T-cell (primary cell): ENCODE measurements around the gene VPS18. TPM values are rescaled to one million over a fixed set of nuclear protein-coding genes. Genes with fewer than 3 reads are reported as not detected.
A peak's percentile ranks its signal among the peaks of the same experiment; 100 is the strongest.

Experiments used
- ATAC-seq, 4 experiments: fragments of 200-7000 bp in 3 of 4; fragments of 150-1000 bp in 1 of 4; cut with Tn5 transposase; replicated peaks in 1 of 4; 1 replicate in 3 of 4; 2 replicates in 1 of 4; pipeline ENCODE4 v1.10.0; 2021; ENCODE audit warnings: moderate library complexity in 3 of 4, mild to moderate bottlenecking in 2 of 4, moderate number of reproducible peaks in 1 of 4
- CTCF ChIA-PET, 2 donors: fragments of 300-600 bp; sonication (Branson Sonifier 250); formaldehyde crosslinking; loops; one replicate each; lab custom pipeline; 2022; ENCODE audit warnings: antibody characterized with exemption in 2 of 2; lab: Charles Lee
- POLR2A ChIA-PET, 2 donors: fragments of 300-600 bp; sonication (Branson Sonifier 250); formaldehyde crosslinking; loops; one replicate each; lab custom pipeline; 2022; ENCODE audit warnings: antibody characterized with exemption in 2 of 2; lab: Charles Lee
- DNase-seq, 35 experiments: peaks; one replicate each; pipeline versions ENCODE4 v3.0.0 to v3.0.0-alpha.2; 2013 to 2023
- H3K27ac ChIP-seq: one replicate; pipeline ENCODE4 v1.5.1; 2013; ENCODE audit warnings: low read length
- H3K27me3 ChIP-seq, 2 experiments: replicated peaks in 1 of 2; 1 replicate in 1 of 2; 2 replicates in 1 of 2; pipeline versions ENCODE4 v1.6.1 to v1.7.0; 2013; ENCODE audit warnings: low read length in 1 of 2, mixed read lengths in 1 of 2; ENCODE audit not compliant: control insufficient read depth in 2 of 2, insufficient read depth in 2 of 2; ENCODE audit errors: extremely low read depth in 1 of 2
- H3K36me3 ChIP-seq, 2 donors: 1 replicate in 1 of 2; 2 replicates in 1 of 2; pipeline versions ENCODE4 v1.6.1 to v1.7.0; 2013; ENCODE audit warnings: low read length in 1 of 2; ENCODE audit not compliant: control insufficient read depth in 2 of 2, insufficient read depth in 1 of 2; ENCODE audit errors: extremely low read depth in 1 of 2
- H3K4me1 ChIP-seq, 2 experiments: 1 replicate in 1 of 2; 2 replicates in 1 of 2; pipeline versions ENCODE4 v1.6.1 to v1.7.0; 2013; ENCODE audit warnings: low read length in 2 of 2, mixed read lengths in 1 of 2; ENCODE audit not compliant: insufficient read depth in 2 of 2, control insufficient read depth in 1 of 2; ENCODE audit errors: extremely low read depth in 1 of 2
- H3K4me3 ChIP-seq, 2 donors: 1 replicate in 1 of 2; 2 replicates in 1 of 2; pipeline versions ENCODE4 v1.5.1 to v1.7.0; 2013; ENCODE audit warnings: mild to moderate bottlenecking in 2 of 2, low read length in 1 of 2, moderate library complexity in 1 of 2; ENCODE audit not compliant: control insufficient read depth in 1 of 2; ENCODE audit errors: extremely low read depth in 1 of 2
- H3K9me3 ChIP-seq: 2 replicates; pipeline ENCODE4 v1.7.0; 2013
- H3K27ac Mint-ChIP-seq, 2 donors: one replicate each; pipeline ENCODE4 v1.8.0; 2020 to 2021; ENCODE audit warnings: mild to moderate bottlenecking in 2 of 2, mixed read lengths in 2 of 2
- H3K27me3 Mint-ChIP-seq, 2 donors: one replicate each; pipeline ENCODE4 v1.8.0; 2021 to 2022; ENCODE audit warnings: mixed read lengths in 2 of 2
- H3K36me3 Mint-ChIP-seq: one replicate; pipeline ENCODE4 v1.8.0; 2021; ENCODE audit warnings: mixed read lengths
- H3K4me1 Mint-ChIP-seq, 3 donors: one replicate each; pipeline ENCODE4 v1.8.0; 2020 to 2022; ENCODE audit warnings: mixed read lengths in 3 of 3, mild to moderate bottlenecking in 1 of 3
- H3K4me3 Mint-ChIP-seq, 3 donors: one replicate each; pipeline ENCODE4 v1.8.0; 2020 to 2022; ENCODE audit warnings: mild to moderate bottlenecking in 3 of 3, mixed read lengths in 3 of 3, moderate library complexity in 3 of 3
- H3K9me3 Mint-ChIP-seq, 3 donors: one replicate each; pipeline ENCODE4 v1.8.0; 2020 to 2022; ENCODE audit warnings: mixed read lengths in 3 of 3
- WGBS: methylation state at CpG from one replicate; pipeline ENCODE4 v1.1.5; 2013; ENCODE audit warnings: missing lambda C conversion rate; ENCODE audit not compliant: insufficient coverage; 5-methylcytosine and 5-hydroxymethylcytosine counted together
- total RNA-seq, 35 experiments: library from RNA in 6 of 35; stranded (reverse) in 6 of 35; fragments of 120-200 nt in 1 of 35; gene quantifications; one replicate each; pipeline versions ENCODE4 v1.2.1 to v1.2.4 and lab custom pipeline; 2013 to 2026

The VPS18 gene
- total RNA-seq, 5 donors from 2014 or later (not counting 1 experiment from before 2014, with no cell fraction given), result 16.2 to 23.4 (median 21.3) TPM

DNA sequence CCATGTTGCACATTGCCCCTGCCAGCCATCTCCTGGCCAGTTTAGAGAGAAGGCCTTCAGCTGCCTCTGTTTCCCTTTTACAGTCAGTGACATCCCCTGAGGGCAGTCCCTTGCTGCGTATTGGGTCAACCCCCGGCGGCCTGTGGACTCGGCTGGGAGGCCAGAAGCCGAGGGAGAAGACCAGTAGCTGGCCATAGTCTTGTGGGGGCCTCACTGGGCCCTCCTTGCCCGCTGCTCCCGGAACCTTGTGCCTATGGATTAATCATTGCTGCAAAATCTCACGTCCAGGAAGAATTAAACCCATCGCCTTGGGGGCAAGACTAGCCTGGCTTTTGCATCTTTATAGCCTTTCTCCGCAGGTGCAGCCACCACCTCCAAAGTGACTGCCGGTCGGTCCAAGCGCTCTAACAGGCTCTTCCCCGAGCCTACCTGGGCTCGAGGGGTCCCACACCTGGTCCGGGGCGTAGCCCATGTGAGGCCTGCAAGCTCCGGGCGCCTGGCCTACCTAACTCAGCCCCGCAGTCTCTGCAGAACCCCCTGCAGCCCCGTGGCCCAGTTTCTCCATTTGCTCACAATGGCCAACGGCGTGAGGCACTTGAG is 58.2 kb downstream of the VPS18 start:
- peak overlapping the region; percentile 67 to 85 for H3K27ac Mint-ChIP-seq

DNA sequence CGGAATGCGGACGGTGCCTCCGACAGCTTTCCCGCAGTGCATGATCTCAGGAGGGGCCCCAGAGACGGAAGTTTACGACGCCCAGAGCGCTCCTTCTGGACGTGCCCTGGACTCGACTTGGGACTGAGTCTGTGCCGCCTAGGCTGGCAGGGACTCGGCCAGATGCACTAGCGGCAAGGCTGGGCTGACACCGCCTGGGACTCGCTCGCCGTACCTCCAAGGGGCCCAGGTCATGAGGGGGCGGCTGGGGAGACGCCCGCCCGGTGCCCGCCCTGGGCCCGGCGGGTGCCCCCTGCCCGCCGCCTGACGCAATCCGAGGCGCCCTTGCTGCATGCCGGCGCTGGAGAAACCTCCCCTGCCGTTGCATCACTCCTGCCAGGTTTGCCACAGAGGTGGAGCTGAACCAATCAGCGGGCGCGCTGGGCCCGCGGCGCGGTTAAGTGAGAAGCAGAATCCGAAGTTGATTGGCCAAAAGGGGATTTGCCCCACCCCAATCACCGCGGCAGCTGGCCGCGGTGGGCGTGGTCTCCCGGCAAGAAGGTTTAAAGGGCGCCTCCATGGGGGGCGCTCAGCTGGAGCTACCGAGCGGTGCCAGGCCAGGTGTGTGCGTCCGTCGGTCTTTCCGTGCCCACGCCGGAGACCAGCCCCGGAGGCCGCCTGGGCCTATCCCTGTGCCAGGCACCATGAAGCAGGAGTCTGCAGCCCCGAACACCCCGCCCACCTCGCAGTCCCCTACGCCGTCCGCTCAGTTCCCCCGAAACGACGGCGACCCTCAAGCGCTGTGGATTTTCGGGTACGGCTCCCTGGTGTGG is 58.9 kb downstream of the VPS18 start, which contains the start of gene CHAC1:
TSS of gene CHAC1 (plus strand) at position 571 of the 812 bp plus-strand sequence. CDS start at position 684, 113 bp downstream.
- under 1% methylated on average over 70 of the region's 72 CpGs for WGBS
- peaks cover 0 to 3% of the 10 kb centered on the region in 2 donors for H3K27me3 Mint-ChIP-seq
- ChIA-PET CTCF (interaction anchor here (0.5 to 2.1 kb wide), 7 partner anchors 11 to 137 kb away, joined by 3 to 10 read pairs (median 6); no protein-coding TSS in a partner anchor), POLR2A (interaction anchor here in 1 of 2 donors (0.6 kb wide), 1 partner anchor 52 kb away, joined by 7 read pairs; no protein-coding TSS in a partner anchor)
- Histone ChIP-seq H3K27me3 (peaks cover 0 to 12% of the 10 kb centered on the region in 2 experiments), H3K27ac (no peak within 1 kb of the TSS), H3K4me1 (peaks cover 7 to 19% of the 10 kb centered on the region in 2 experiments), H3K36me3 (no peaks in the 10 kb centered on the region), H3K9me3 (no peaks in the 10 kb centered on the region), H3K4me3 (peak within 1 kb of the TSS; percentile 78 to 85)
- peak; percentile 85 to 98 (median 93) for DNase-seq
- peak within 1 kb of the TSS; percentile 89 to 92 (median 89) for H3K4me3 Mint-ChIP-seq
- H3K27ac Mint-ChIP-seq, result peak within 1 kb of the TSS; percentile 76 to 87
- H3K4me1 Mint-ChIP-seq, result peaks cover 11 to 21% (median 17%) of the 10 kb centered on the region in 3 donors
- peak; percentile 95 to 97 (median 97) for ATAC-seq
- no peaks in the 10 kb centered on the region for H3K36me3 Mint-ChIP-seq
- H3K9me3 Mint-ChIP-seq, result no peaks in the 10 kb centered on the region

More for the DNA sequence above, 58.2 kb downstream of the VPS18 start:
- POLR2A ChIA-PET, result interaction anchor here in 1 of 2 donors (1.1 kb wide), 1 partner anchor 12 kb away, joined by 12 read pairs; no protein-coding TSS in a partner anchor
- H3K4me1 Mint-ChIP-seq, result peaks cover 11 to 21% (median 17%) of the 10 kb centered on the region in 3 donors
- Histone ChIP-seq H3K4me1 (peaks cover 7 to 19% of the 10 kb centered on the region in 2 experiments), H3K36me3 (no peaks in the 10 kb centered on the region), H3K27me3 (peaks cover 0 to 7% of the 10 kb centered on the region in 2 experiments), H3K27ac (no peak overlapping the region), H3K4me3 (peak overlapping the region; percentile 78 to 85), H3K9me3 (no peaks in the 10 kb centered on the region)
- no peaks in the 10 kb centered on the region for H3K9me3 Mint-ChIP-seq
- WGBS, result 62% methylated on average over 23 of the region's 23 CpGs
- peaks cover 0 to 3% of the 10 kb centered on the region in 2 donors for H3K27me3 Mint-ChIP-seq
- H3K4me3 Mint-ChIP-seq, result peak overlapping the region; percentile 89 to 92 (median 89)
- ATAC-seq, result no peak
- H3K36me3 Mint-ChIP-seq, result no peaks in the 10 kb centered on the region
- DNase-seq, result no peak
- CTCF ChIA-PET, result interaction anchor here (0.5 to 2.1 kb wide), 7 partner anchors 10 to 149 kb away, joined by 3 to 10 read pairs (median 6); no protein-coding TSS in a partner anchor

Other genes starting within 250 kb of the VPS18 start
- gene RAD51, start 199.3 kb upstream of the VPS18 start, total RNA-seq, result 1 to 10 TPM in 4 of 5 donors, under 1 TPM in 1; 0.85 to 2.5 (median 1.2) TPM
- gene RMDN3, start 139.2 kb upstream of the VPS18 start, total RNA-seq, result 10 to 100 TPM; 23.9 to 32.3 (median 26.9) TPM
- 10 to 100 TPM; 13.7 to 29.9 (median 28.4) TPM for gene GCHFR, start 130.4 kb upstream of the VPS18 start, total RNA-seq
- 1 to 10 TPM in 4 of 5 donors, under 1 TPM in 1; 0.60 to 3.2 (median 2.4) TPM for gene C15orf62, start 124.5 kb upstream of the VPS18 start, total RNA-seq
- gene ZFYVE19, start 87.4 kb upstream of the VPS18 start, total RNA-seq, result 10 to 100 TPM; 20.0 to 38.9 (median 30.8) TPM
- gene DNAJC17, start 87.0 kb upstream of the VPS18 start, total RNA-seq, result 10 to 100 TPM; 33.1 to 47.5 (median 45.1) TPM
- not detected for gene PPP1R14D, start 65.7 kb upstream of the VPS18 start, total RNA-seq
- 1 to 10 TPM; 1.6 to 6.6 (median 5.1) TPM for gene SPINT1, start 50.4 kb upstream of the VPS18 start, total RNA-seq
- gene RHOV, start 20.2 kb upstream of the VPS18 start, total RNA-seq, result not detected
- gene DLL4, start 34.9 kb downstream of the VPS18 start, total RNA-seq, result under 1 TPM in 3 of 5 donors, not detected in 2; 0.12 to 0.25 (median 0.13) TPM
- gene CHAC1, start 59.0 kb downstream of the VPS18 start, total RNA-seq, result 1 to 10 TPM in 4 of 5 donors, under 1 TPM in 1; 0.44 to 7.5 (median 7.2) TPM
- gene INO80, start 221.8 kb downstream of the VPS18 start, total RNA-seq, result 10 to 100 TPM; 31.3 to 34.7 (median 33.7) TPM